ENCODE data around the gene CFAP251.
"Not testable (repeated sequence)": the region's sequence is repeated elsewhere in the genome, so short reads cannot be mapped to it uniquely, and the experiment has no call there.

Gene CFAP251

GRCh38 chr12:121911824-121912585, 6.4 kb upstream of the CFAP251 start:
- DNase-seq (ENCODE audit: low spot score), result no peak

GRCh38 chr12:121915841-121916321, 2.5 kb upstream of the CFAP251 start:
- DNase-seq (ENCODE audit: low spot score), result no peak

- peak; percentile 34 for DNase-seq (ENCODE audit: low spot score)
Measured at GRCh38 chr12:121916719-121917118, 1.7 kb upstream of the CFAP251 start.

- DNase-seq (ENCODE audit: low spot score), result no peak
Measured at GRCh38 chr12:121918679-121919038, 267 bp downstream of the CFAP251 start.

- DNase-seq (ENCODE audit: low spot score), result no peak
Measured at GRCh38 chr12:121921066-121921465, 2.7 kb downstream of the CFAP251 start.

- peak; percentile 52 for DNase-seq (ENCODE audit: low spot score)
Measured at GRCh38 chr12:121925358-121925695, 6.9 kb downstream of the CFAP251 start.

- DNase-seq (ENCODE audit: low spot score), result no peak
Measured at GRCh38 chr12:121926874-121927706, 8.7 kb downstream of the CFAP251 start.

GRCh38 chr12:121927813-121928212, 9.4 kb downstream of the CFAP251 start:
- no peak for DNase-seq (ENCODE audit: low spot score)

GRCh38 chr12:121929545-121929944, 11.2 kb downstream of the CFAP251 start:
- not testable (repeated sequence) for DNase-seq (ENCODE audit: low spot score)

GRCh38 chr12:121930862-121931261, 12.5 kb downstream of the CFAP251 start:
- DNase-seq (ENCODE audit: low spot score), result no peak

- no peak for DNase-seq (ENCODE audit: low spot score)
Measured at GRCh38 chr12:121932176-121932536, 13.8 kb downstream of the CFAP251 start.

GRCh38 chr12:121932914-121933521, 14.6 kb downstream of the CFAP251 start:
- DNase-seq (ENCODE audit: low spot score), result no peak

- DNase-seq (ENCODE audit: low spot score), result no peak
Measured at GRCh38 chr12:121933522-121934308, 15.3 kb downstream of the CFAP251 start.

GRCh38 chr12:121934309-121934664, 15.9 kb downstream of the CFAP251 start:
- DNase-seq (ENCODE audit: low spot score), result no peak

- no peak for DNase-seq (ENCODE audit: low spot score)
Measured at GRCh38 chr12:121937654-121938053, 19.3 kb downstream of the CFAP251 start.

- no peak for DNase-seq (ENCODE audit: low spot score)
Measured at GRCh38 chr12:121939186-121939585, 20.8 kb downstream of the CFAP251 start.

- DNase-seq (ENCODE audit: low spot score), result no peak
Measured at GRCh38 chr12:121939992-121940766, 21.8 kb downstream of the CFAP251 start.

- no peak for DNase-seq (ENCODE audit: low spot score)
Measured at GRCh38 chr12:121942145-121942718, 23.8 kb downstream of the CFAP251 start.

- no peak for DNase-seq (ENCODE audit: low spot score)
Measured at GRCh38 chr12:121943926-121944325, 25.5 kb downstream of the CFAP251 start.

- DNase-seq (ENCODE audit: low spot score), result no peak
Measured at GRCh38 chr12:121946313-121947025, 28.1 kb downstream of the CFAP251 start.
